Thyroid gland (tissue), 4 donors: ENCODE data around the gene TREX2.

Experiments
- CTCF ChIP-seq, 6 experiments: fragments of 200-600 bp in 3 of 6; fragments of 450-650 bp in 3 of 6; sonication (generic) in 3 of 6; IDR thresholded peaks; one replicate each; pipeline ENCODE4 v1.5.1; 2016 to 2019; ENCODE audit warnings: antibody characterized with exemption in 6 of 6, mild to moderate bottlenecking in 2 of 6, inconsistent platforms in 1 of 6, moderate library complexity in 1 of 6
- POLR2A ChIP-seq, 2 donors: fragments of 450-650 bp; IDR thresholded peaks; one replicate each; pipeline ENCODE4 v1.6.1; 2017; ENCODE audit warnings: antibody characterized with exemption in 2 of 2, mild to moderate bottlenecking in 2 of 2, moderate library complexity in 1 of 2

- TF ChIP-seq CTCF (IDR thresholded peaks at IDR 0.05), result no peak
- TF ChIP-seq POLR2A (IDR thresholded peaks at IDR 0.05), result no peak
Observed at GRCh38 chrX:153416781-153417450, 28.9 kb downstream of the TREX2 start.
